Measurements from ENCODE around the gene CPA2.
"Not testable (repeated sequence)": the region's sequence is repeated elsewhere in the genome, so short reads cannot be mapped to it uniquely, and the experiment has no call there.

The CPA2 gene

DNA sequence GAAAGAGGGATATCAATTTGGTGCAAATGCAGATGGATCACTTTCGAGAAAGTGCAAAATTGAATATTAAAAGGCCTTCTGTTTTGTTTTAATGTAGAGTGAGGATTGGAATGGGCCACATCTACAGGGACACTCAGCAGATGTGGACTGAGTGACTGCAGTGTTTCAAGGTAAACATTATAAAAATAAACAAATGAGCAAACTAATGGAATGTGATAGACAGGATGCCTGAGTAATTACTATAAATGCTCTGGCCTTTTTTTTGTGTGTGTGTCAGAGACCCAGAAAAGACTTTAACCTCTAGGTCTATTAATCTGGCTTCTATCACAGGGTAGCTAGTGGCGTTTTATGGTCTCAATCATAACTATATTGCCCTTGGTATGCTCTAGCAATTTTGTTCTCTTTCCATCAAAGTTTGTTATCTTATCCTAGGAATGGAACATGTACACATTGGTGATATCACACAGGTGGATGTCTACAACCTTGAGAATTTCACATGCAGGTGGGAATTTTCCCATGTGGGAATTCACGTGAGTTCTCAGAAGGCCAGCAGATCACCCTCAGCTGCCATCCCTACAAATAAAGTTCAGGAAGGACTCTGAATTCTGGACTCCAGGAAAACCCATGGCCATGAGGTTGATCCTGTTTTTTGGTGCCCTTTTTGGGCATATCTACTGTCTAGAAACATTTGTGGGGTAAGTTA, at the start of gene CPA2:
Gene CPA2, plus strand, starts transcription at position 606 of the 703 bp plus-strand sequence. Its CDS starts 19 bp downstream, at position 625.
- DNase-seq: no peak

GRCh38 chr7:130218806-130219620, 47.6 kb upstream of the CPA2 start:
- no peak for DNase-seq

DNA sequence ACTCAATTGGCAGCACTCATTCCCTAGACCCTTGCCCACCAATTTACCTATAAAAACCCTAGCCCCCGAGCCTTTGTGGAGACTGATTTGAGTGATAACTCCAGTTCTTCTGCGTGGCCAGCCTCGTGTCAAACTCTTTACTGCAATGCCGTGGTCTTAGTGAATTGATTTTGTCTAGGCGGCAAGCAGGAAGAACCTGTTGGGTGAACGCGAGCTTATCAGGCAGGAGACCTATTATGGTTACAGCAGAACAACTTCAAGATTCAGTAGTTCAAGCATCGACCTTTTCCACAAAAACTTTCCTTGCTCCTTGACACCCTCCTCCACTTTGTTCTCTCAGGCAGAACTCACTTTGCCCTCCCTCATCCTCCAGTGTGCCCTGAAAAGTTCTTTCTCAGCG, 46.8 kb upstream of the CPA2 start:
- no peak for DNase-seq

- DNase-seq: no peak
Measured at GRCh38 chr7:130221746-130222145, 44.9 kb upstream of the CPA2 start.

DNA sequence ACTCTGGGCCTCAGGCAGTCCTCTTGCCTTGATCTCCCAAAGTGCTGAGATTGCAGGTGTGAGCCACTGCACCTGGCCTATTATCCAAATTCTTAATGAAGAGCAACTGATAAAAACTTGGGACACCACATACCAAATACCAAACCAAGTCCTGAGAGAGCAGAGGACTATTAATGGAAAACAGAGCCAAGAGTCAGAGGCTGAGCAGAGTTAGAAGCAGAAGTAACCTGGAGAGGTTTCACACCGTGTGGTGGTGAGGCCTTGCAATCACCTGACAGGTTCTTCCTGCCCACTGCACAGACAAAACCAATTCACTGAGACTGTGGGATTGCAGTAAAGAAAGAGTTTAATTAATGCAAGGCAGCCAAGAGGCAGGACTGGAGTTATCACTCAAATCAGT, 43.0 kb upstream of the CPA2 start:
- DNase-seq: no peak

DNA sequence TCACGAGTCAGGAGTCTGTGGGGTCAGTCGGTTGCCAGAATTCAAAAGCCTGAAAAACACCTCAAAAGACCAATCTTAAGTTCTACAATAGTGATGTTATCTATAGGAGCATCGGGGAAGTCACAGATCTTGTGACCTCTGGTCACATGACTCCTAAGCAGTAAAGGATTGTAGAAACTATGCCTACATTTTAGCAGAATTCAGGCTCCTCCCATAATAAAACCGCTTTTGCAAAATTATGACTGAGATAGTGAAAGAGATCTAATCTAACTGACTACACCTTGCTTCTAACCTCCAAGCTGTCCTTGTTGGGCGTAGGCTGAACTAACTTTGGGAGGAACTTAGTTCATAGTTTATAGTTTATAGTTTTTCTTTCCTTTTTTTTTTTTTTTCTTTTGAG, 42.5 kb upstream of the CPA2 start:
- DNase-seq: no peak

DNA sequence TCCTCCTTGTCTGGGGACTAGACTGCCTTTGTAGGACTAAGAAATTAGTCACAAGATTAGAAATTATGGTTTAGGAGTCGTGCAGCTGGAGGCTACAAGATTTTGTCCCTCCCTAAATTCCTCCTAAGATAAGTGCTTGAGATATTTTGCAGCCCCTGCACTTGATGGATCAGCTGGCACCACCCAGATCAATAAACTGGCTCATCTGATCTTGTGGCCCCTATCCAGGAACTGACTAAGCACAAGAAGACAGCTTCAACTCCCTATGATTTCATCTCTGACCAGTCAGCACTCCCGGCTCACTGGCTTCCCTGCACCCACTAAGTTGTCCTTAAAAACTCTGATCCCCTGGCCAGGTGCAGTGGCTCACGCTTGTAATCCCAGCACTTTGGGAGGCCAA, 41.7 kb upstream of the CPA2 start:
- DNase-seq: not testable (repeated sequence)

GRCh38 chr7:130226333-130226732, 40.3 kb upstream of the CPA2 start:
- no peak for DNase-seq

- no peak for DNase-seq
Measured at GRCh38 chr7:130227883-130228575, 38.6 kb upstream of the CPA2 start.

DNA sequence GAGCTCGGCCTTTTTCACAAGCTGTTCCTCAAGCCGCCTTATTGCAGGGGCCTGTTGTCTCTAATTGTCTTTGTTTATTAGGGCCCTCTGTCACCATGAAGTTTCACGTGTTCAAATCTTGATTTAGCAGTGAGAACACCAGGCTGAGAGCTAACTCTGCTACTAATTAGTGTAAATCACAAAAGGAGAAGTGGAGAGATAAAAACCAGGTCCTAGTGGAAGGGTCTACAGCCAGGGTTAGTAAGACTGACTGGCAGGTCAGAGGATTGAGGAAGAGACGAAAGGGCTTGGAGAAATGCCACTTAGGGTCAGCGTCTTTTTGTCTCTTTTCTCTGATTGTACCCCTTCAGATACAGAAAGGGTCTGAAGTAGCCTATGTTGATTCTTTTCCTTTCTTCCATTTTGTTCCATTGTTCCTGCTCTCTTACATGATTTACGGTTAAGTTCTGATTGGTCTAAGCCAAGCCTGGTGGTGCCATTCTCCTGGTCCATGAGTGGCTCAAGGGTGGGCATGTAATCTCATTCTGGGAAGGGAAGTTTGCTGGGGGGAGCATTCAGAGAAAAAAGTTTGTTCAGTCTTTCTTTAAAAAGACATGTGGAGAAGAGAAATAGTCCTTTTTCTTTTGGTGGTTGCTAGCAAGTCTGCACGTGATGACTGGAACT, 37.7 kb upstream of the CPA2 start:
- no peak for DNase-seq

- DNase-seq: not testable (repeated sequence)
Measured at GRCh38 chr7:130229981-130230380, 36.7 kb upstream of the CPA2 start.

DNA sequence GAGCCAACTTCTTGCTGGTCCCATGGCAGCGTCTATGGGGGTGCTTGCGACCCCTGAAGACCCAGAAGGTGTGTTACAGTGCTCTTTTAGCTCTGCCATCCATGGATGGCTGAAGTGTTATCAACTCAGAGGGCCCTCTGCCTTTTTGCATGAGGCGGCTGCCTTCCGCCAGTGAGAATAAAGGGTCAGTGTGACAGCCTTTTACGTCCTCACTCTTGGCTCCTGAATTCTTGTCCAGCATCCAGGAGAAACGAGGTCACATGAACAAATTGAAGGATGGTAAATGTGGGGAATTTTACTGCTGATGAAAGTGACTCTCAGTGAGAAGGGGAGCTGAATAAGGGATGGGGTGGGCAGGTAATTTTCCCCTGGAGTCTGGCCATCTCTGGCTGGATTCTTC, 34.9 kb upstream of the CPA2 start:
- DNase-seq: no peak

- DNase-seq: no peak
Measured at GRCh38 chr7:130232209-130232608, 34.5 kb upstream of the CPA2 start.

- DNase-seq: no peak
Measured at GRCh38 chr7:130234078-130234477, 32.6 kb upstream of the CPA2 start.

DNA sequence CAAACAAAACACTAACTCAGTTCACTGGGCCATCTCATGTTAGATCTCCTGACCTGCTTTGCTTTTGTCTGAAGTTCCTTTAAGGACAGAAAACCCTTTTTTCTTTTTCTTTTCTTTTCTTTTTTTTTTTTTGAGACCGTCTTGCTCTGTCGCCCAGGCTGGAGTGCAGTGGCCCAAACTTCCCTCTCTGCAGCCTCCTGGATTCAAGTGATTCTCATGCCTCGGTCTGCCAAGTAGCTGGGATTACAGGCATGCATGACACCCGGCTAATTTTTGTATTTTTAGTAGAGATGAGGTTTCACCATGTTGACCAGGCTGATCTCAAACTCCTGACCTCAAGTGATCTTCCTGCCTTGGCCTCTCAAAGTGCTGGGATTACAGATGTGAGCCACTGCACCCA, 30.3 kb upstream of the CPA2 start:
- DNase-seq: not testable (repeated sequence)

DNA sequence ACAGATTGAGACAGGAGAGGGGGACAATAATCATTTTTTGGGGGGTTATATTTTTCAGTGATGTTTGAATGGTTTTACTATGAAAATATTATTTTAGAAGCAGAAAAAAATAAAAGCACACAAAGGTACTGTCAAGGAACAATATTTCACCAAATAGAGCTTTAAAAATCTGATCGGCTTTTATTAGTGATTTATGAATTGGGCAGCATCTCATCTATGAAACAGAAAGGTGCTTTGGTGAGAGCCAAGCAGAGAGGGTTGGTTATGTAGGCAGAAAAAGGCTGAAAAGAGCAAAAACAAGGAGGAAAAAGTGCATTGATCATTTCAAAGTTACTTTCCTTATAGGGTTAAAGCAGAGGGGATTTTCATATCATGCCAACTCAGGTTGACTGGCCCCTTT, 26.4 kb upstream of the CPA2 start:
- DNase-seq: no peak

GRCh38 chr7:130242198-130243014, 24.3 kb upstream of the CPA2 start:
- no peak for DNase-seq

GRCh38 chr7:130243486-130243885, 23.2 kb upstream of the CPA2 start:
- not testable (repeated sequence) for DNase-seq

DNA sequence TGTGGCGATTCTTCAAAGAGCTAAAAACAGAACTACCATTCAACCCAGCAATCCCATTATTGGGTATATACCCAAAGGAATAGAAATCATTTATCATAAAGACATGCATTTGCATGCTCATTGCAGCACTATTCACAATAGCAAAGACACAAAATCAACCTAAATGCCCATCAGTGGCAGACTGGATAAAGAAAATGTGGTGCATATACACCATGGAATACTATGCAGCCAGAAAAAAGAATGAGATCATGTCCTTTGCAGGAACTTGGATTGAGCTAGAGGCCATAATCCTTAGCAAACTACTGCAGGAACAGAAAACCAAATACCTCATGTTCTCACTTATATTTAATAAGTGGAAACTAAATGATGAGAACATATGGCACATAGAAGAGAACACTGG, 20.2 kb upstream of the CPA2 start:
- DNase-seq: not testable (repeated sequence)

DNA sequence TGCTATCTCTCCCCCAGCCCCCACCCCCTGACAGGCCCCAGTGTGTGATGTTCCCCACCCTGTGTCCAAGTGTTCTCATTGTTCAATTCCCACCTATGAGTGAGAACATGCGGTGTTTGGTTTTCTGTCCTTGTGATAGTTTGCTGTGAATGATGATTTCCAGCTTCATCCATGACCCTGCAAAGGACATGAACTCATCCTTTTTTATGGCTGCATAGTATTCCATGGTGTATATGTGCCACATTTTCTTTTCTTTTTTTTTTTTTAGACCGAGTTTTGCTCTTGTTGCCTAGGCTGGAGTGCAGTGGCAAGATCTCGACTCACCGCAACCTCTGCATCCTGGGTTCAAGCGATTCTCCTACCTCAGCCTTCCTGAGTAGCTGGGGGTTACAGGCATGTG, 17.8 kb upstream of the CPA2 start:
- DNase-seq: not testable (repeated sequence)

DNA sequence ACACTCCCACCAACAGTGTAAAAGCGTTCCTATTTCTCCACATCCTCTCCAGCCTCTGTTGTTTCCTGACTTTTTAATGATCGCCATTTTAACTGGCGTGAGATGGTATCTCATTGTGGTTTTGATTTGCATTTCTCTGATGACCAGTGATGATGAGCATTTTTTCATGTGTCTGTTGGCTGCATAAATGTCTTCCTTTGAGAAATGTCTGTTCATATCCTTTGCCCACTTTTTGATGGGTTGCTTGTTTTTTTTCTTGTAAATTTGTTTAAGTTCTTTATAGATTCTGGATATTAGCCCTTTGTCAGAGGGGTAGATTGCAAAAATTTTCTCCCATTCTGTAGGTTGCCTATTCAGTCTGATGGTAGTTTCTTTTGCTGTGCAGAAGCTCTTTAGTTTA, 17.0 kb upstream of the CPA2 start:
- not testable (repeated sequence) for DNase-seq

- DNase-seq: no peak
Measured at GRCh38 chr7:130254555-130254954, 12.1 kb upstream of the CPA2 start.

Data from NCI-H2227 treated with DMSO at 0.1 percent for 48 hours (cell line).